Suprapubic skin (tissue), 3 donors: ENCODE measurements around the gene UBR1.

Source experiments
- CTCF ChIP-seq, 2 donors: fragments of 200-600 bp in 1 of 2; fragments of 450-650 bp in 1 of 2; sonication (generic) in 1 of 2; IDR thresholded peaks; one replicate each; pipeline ENCODE4 v1.5.1; 2016 to 2019; ENCODE audit warnings: antibody characterized with exemption in 2 of 2, mild to moderate bottlenecking in 1 of 2, moderate library complexity in 1 of 2
- EP300 ChIP-seq: sonication (generic); formaldehyde crosslinking; IDR thresholded peaks from one replicate; pipeline ENCODE4 v1.6.1; 2017; ENCODE audit warnings: antibody characterized with exemption

DNA sequence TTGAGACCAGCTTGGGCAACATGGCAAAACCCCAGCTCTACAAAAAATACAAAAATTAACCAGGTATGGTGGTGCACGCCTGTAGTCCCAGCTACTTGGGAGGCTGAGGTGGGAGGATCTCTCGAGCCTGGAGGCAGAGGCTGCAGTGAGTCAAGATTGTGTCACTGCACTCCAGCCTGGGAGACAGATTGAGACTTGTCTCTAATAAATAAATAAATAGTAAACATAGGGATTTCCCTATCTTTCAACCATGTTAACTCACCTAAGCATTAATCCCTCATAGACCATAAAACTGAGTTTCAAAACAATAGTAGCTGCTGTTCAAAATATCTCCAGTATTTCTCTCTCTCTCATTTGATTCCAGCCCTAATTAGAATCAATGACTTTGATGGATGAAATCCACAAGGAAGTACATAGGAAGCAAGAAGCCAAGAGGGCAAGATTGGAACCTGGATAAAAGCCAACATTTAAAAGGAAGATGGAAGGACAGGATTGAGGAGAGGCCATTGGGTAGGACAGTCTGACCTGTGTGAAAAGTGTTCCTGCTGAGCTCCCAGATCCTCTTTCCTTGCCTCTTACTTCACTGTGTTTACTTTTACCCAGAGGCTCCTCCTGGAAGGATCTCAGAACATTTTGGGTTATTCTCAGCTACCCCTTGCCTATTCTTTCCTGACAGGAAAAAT lies 172.9 kb downstream of the UBR1 start:
- TF ChIP-seq EP300 (no peak), CTCF (IDR thresholded peaks at IDR 0.05) (no peak)
